IMR-90 (cell line): ENCODE results near the gene MAGEB5. TPM values are rescaled to one million over a fixed set of nuclear protein-coding genes. Genes with fewer than 3 reads are reported as not detected.
"Not testable (repeated sequence)": the region's sequence is repeated elsewhere in the genome, so short reads cannot be mapped to it uniquely, and the experiment has no call there.

Experiments
- ATAC-seq: fragments of 200-7000 bp; cut with Tn5 transposase; 2 replicates; pipeline ENCODE4 v1.9.1; 2020; ENCODE audit warnings: low read depth, mild to moderate bottlenecking, moderate library complexity
- BruUV-seq: library from RNA; stranded (reverse); fragments of 400-500 nt; replicated peaks from 2 replicates; lab custom pipeline; 2021; lab: Mats Ljungman, UMichigan
- CTCF ChIA-PET: fragments of 300-600 bp; formaldehyde crosslinking; extraction: SDS; loops from one replicate; lab custom pipeline; 2021; ENCODE audit warnings: antibody characterized with exemption; lab: Yijun Ruan, JAX
- POLR2A ChIA-PET: fragments of 300-600 bp; sonication (Branson Sonifier 250); formaldehyde crosslinking; loops from one replicate; lab custom pipeline; 2022; ENCODE audit warnings: antibody characterized with exemption; ENCODE audit not compliant: unreplicated experiment; lab: Charles Lee
- DNase-seq: peaks from one replicate; pipeline ENCODE4 v3.0.0; 2013
- H2AFZ ChIP-seq: replicated peaks from 2 replicates; pipeline ENCODE3; 2013; ENCODE audit warnings: low read length, mild to moderate bottlenecking; ENCODE audit not compliant: poor library complexity
- H2AK5ac ChIP-seq: 2 replicates; pipeline ENCODE4 v1.6.1; 2013; ENCODE audit warnings: low read depth, low read length, inconsistent platforms
- H2AK9ac ChIP-seq: replicated peaks from 2 replicates; pipeline ENCODE3; 2013; ENCODE audit warnings: mild to moderate bottlenecking, low read depth, low read length, moderate library complexity; ENCODE audit not compliant: poor library complexity
- H2BK120ac ChIP-seq: 2 replicates; pipeline ENCODE4 v1.6.1; 2013; ENCODE audit warnings: low read depth, low read length, inconsistent platforms
- H2BK15ac ChIP-seq: 3 replicates; pipeline ENCODE4 v1.6.1; 2013; ENCODE audit warnings: low read depth, low read length, inconsistent platforms
- H2BK20ac ChIP-seq: 2 replicates; pipeline ENCODE4 v1.6.1; 2013; ENCODE audit warnings: low read depth, mild to moderate bottlenecking, inconsistent platforms, low read length, moderate library complexity
- H2BK5ac ChIP-seq: 2 replicates; pipeline ENCODE4 v1.6.1; 2013; ENCODE audit warnings: mild to moderate bottlenecking, low read depth, low read length, inconsistent platforms; ENCODE audit not compliant: poor library complexity, severe bottlenecking
- H3K14ac ChIP-seq: replicated peaks from 2 replicates; pipeline ENCODE4 v1.6.1; 2013; ENCODE audit warnings: low read depth, low read length, inconsistent platforms
- H3K18ac ChIP-seq: 2 replicates; pipeline ENCODE4 v1.6.1; 2013; ENCODE audit warnings: low read depth, low read length, control low read depth
- H3K23ac ChIP-seq: 2 replicates; pipeline ENCODE4 v1.6.1; 2013; ENCODE audit warnings: low read depth, low read length, inconsistent platforms
- H3K27ac ChIP-seq: 2 replicates; pipeline ENCODE4 v1.5.1; 2013; ENCODE audit warnings: mild to moderate bottlenecking, control low read depth, low read length; ENCODE audit not compliant: insufficient read depth
- H3K27me3 ChIP-seq: 2 replicates; pipeline ENCODE4 v1.6.1; 2013; ENCODE audit warnings: low read length; ENCODE audit not compliant: control insufficient read depth, insufficient read depth
- H3K36me3 ChIP-seq: 2 replicates; pipeline ENCODE4 v1.6.1; 2013; ENCODE audit warnings: low read length, mixed read lengths; ENCODE audit not compliant: control insufficient read depth, insufficient read depth
- H3K4ac ChIP-seq: 2 replicates; pipeline ENCODE4 v1.6.1; 2013; ENCODE audit warnings: low read depth, low read length, inconsistent platforms
- H3K4me1 ChIP-seq: 2 replicates; pipeline ENCODE4 v1.6.1; 2013; ENCODE audit warnings: low read length, mixed read lengths; ENCODE audit not compliant: control insufficient read depth, insufficient read depth
- H3K4me2 ChIP-seq: 2 replicates; pipeline ENCODE4 v1.6.1; 2013; ENCODE audit warnings: low read depth, mild to moderate bottlenecking, control low read depth, low read length, moderate library complexity
- H3K4me3 ChIP-seq: 2 replicates; pipeline ENCODE4 v1.5.1; 2013; ENCODE audit warnings: low read depth, mild to moderate bottlenecking, control low read depth, low read length, moderate library complexity; ENCODE audit not compliant: insufficient read depth
- H3K56ac ChIP-seq: 2 replicates; pipeline ENCODE4 v1.6.1; 2013; ENCODE audit warnings: low read length, inconsistent platforms; ENCODE audit not compliant: insufficient read depth; ENCODE audit errors: extremely low read depth
- H3K79me1 ChIP-seq, 2 experiments: 2 replicates each; pipeline ENCODE4 v1.6.1; 2013; ENCODE audit warnings: low read length in 2 of 2, inconsistent platforms in 1 of 2, low read depth in 1 of 2
- H3K9ac ChIP-seq: 2 replicates; pipeline ENCODE4 v1.6.1; 2013; ENCODE audit warnings: low read depth, low read length, control low read depth
- H3K9me1 ChIP-seq: 2 replicates; pipeline ENCODE4 v1.6.1; 2013; ENCODE audit warnings: low read length, inconsistent platforms; ENCODE audit not compliant: insufficient read depth
- H3K9me3 ChIP-seq: 2 replicates; pipeline ENCODE4 v1.6.1; 2013; ENCODE audit warnings: low read length; ENCODE audit not compliant: control insufficient read depth, insufficient read depth
- H4K20me1 ChIP-seq: 2 replicates; pipeline ENCODE4 v1.6.1; 2013; ENCODE audit warnings: low read length, inconsistent platforms; ENCODE audit not compliant: insufficient read depth
- H4K5ac ChIP-seq: 2 replicates; pipeline ENCODE4 v1.6.1; 2013; ENCODE audit warnings: mild to moderate bottlenecking, low read depth, low read length, control low read depth
- H4K8ac ChIP-seq, 2 experiments: 2 replicates each; pipeline ENCODE4 v1.6.1; 2013; ENCODE audit warnings: low read depth in 2 of 2, low read length in 2 of 2, control low read depth in 1 of 2, inconsistent platforms in 1 of 2
- H4K91ac ChIP-seq: 2 replicates; pipeline ENCODE4 v1.6.1; 2013; ENCODE audit warnings: low read depth, low read length, inconsistent platforms; ENCODE audit not compliant: insufficient read depth
- WGBS, 2 experiments: methylation state at CpG; one replicate each; pipeline versions ENCODE4 v1.1.5 to v1.1.7; 2013; ENCODE audit warnings: missing lambda C conversion rate in 2 of 2; ENCODE audit not compliant: insufficient read length in 1 of 2; ENCODE audit errors: extremely low coverage in 2 of 2; 5-methylcytosine and 5-hydroxymethylcytosine counted together
- dilution Hi-C: fragments of 300-500 bp; cut with HindIII; formaldehyde crosslinking; loops from one replicate; pipeline ENCODE4 v1.14.3; 2018; ENCODE audit warnings: low sequenced_read_pairs; ENCODE audit not compliant: unreplicated experiment
- in situ Hi-C: fragments of 300-500 bp; cut with MboI; formaldehyde crosslinking; loops from 3 replicates; pipeline ENCODE4 v1.14.3; 2019; ENCODE audit warnings: low sequenced_read_pairs, inconsistent platforms, mixed read lengths
- intact Hi-C: fragments of 100-400 bp; cut with micrococcal nuclease; formaldehyde crosslinking; loops from 2 replicates; pipeline ENCODE4 v1.10.0; 2022
- polyA plus RNA-seq, 3 experiments: library from polyadenylated mRNA; depleted of rRNA; stranded (reverse); fragments of >200 nt; gene quantifications; 2 replicates each; pipeline ENCODE4 v1.2.3, GENCODE V29; 2012; ENCODE audit warnings: low replicate concordance in 1 of 3
- total RNA-seq: library from RNA; depleted of rRNA; stranded (reverse); fragments of >200 nt; gene quantifications from 2 replicates; pipeline ENCODE4 v1.2.3, GENCODE V29; 2012

MAGEB5 gene
- total and polyA plus RNA-seq, 2 of the 4 experiments (the other 2 are of a cell fraction) = not detected

DNA sequence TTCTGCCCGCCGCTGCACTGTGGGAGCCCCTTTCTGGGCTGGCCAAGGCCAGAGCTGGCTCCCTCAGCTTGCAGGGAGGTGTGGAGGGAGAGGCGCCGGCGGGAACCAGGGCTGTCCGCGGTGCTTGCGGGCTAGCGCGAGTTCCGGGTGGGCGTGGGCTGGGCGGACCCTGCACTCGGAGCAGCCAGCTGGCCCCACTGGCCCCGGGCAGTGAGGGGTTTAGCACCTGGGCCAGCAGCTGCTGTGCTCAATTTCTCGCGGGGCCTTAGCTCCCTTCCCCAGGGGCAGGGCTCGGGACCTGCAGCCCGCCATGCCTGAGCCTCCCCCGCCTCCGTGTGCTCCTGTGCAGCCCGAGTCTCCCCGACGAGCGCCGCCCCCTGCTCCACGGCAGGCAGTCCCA, 11.3 kb upstream of the MAGEB5 start:
- H2BK120ac ChIP-seq, H4K5ac ChIP-seq, H4K20me1 ChIP-seq, H3K4me2 ChIP-seq, ATAC-seq, DNase-seq, POLR2A ChIA-PET, H3K9me1 ChIP-seq, H2BK5ac ChIP-seq, H2AFZ ChIP-seq, H3K27me3 ChIP-seq, H4K91ac ChIP-seq, H3K9me3 ChIP-seq, H2BK15ac ChIP-seq, H4K8ac ChIP-seq, intact Hi-C loops, H3K4me3 ChIP-seq, H3K23ac ChIP-seq, H3K4ac ChIP-seq, H2AK5ac ChIP-seq, H3K36me3 ChIP-seq, CTCF ChIA-PET, H3K9ac ChIP-seq, H3K79me1 ChIP-seq, H3K14ac ChIP-seq, H3K18ac ChIP-seq, dilution Hi-C loops, in situ Hi-C loops, H3K27ac ChIP-seq, H3K4me1 ChIP-seq, H3K56ac ChIP-seq, BruUV-seq, H2AK9ac ChIP-seq, H2BK20ac ChIP-seq: not testable (repeated sequence)
- WGBS, 2 experiments = 79% methylated on average over 12 of the region's 27 CpGs; no CpG with 5 or more reads in 1 of the 2 experiments
